Non-pigmented ciliary epithelial cell (primary cell): Measurements from ENCODE around the gene GLRX5.

ENCODE experiments used
- DNase-seq: peaks from one replicate; pipeline ENCODE4 v3.0.0-alpha.2; 2010; ENCODE audit warnings: low read depth

The GLRX5 gene

GRCh38 chr14:95534299-95535225, at the start of gene GLRX5:
Gene GLRX5, plus strand, starts transcription at chr14:95535050. Its CDS starts 40 bp downstream, at chr14:95535090.
- peak; percentile 100 for DNase-seq

- no peak for DNase-seq
Observed at GRCh38 chr14:95485222-95485819, 49.5 kb upstream of the GLRX5 start.

GRCh38 chr14:95486875-95487668, 47.8 kb upstream of the GLRX5 start:
- DNase-seq = no peak

- DNase-seq = no peak
Observed at GRCh38 chr14:95487669-95488084, 47.2 kb upstream of the GLRX5 start.

- DNase-seq = no peak
Observed at GRCh38 chr14:95488376-95489213, 46.3 kb upstream of the GLRX5 start.

- no peak for DNase-seq
Observed at GRCh38 chr14:95489214-95490137, 45.4 kb upstream of the GLRX5 start.

- DNase-seq = no peak
Observed at GRCh38 chr14:95490138-95490509, 44.7 kb upstream of the GLRX5 start.

GRCh38 chr14:95490727-95491451, 44.0 kb upstream of the GLRX5 start:
- no peak for DNase-seq

- DNase-seq = no peak
Observed at GRCh38 chr14:95491936-95492608, 42.8 kb upstream of the GLRX5 start.

- no peak for DNase-seq
Observed at GRCh38 chr14:95493503-95493902, 41.3 kb upstream of the GLRX5 start.

- no peak for DNase-seq
Observed at GRCh38 chr14:95493976-95494375, 40.9 kb upstream of the GLRX5 start.

GRCh38 chr14:95494456-95494855, 40.4 kb upstream of the GLRX5 start:
- no peak for DNase-seq

GRCh38 chr14:95495076-95495475, 39.8 kb upstream of the GLRX5 start:
- DNase-seq = no peak

GRCh38 chr14:95495538-95496025, 39.3 kb upstream of the GLRX5 start:
- no peak for DNase-seq

- DNase-seq = no peak
Observed at GRCh38 chr14:95496111-95496681, 38.7 kb upstream of the GLRX5 start.

- no peak for DNase-seq
Observed at GRCh38 chr14:95496690-95497259, 38.1 kb upstream of the GLRX5 start.

GRCh38 chr14:95497561-95498011, 37.3 kb upstream of the GLRX5 start:
- no peak for DNase-seq

GRCh38 chr14:95498622-95499353, 36.1 kb upstream of the GLRX5 start:
- DNase-seq = no peak
